SK-N-SH (cell line): ENCODE data around the gene RRM2.

ENCODE experiments used
- ELF1 ChIP-seq: IDR thresholded peaks from 2 replicates; pipeline ENCODE4 v1.4.0; 2012
- EZH2phosphoT487 ChIP-seq: fragments of 200-600 bp; sonication (generic); IDR thresholded peaks from 2 replicates; pipeline ENCODE4 v1.6.1; 2017; ENCODE audit warnings: low read depth, mixed run types, mild to moderate bottlenecking, antibody characterized with exemption, moderate library complexity, borderline replicate concordance
- GATA2 ChIP-seq: sonication (generic); formaldehyde crosslinking; IDR thresholded peaks from 2 replicates; pipeline ENCODE4 v1.5.0; 2020; ENCODE audit warnings: mild to moderate bottlenecking, missing genetic modification reagents
- JUND ChIP-seq: IDR thresholded peaks from 2 replicates; pipeline ENCODE4 v1.4.0; 2012
- MXI1 ChIP-seq: IDR thresholded peaks from 2 replicates; pipeline ENCODE4 v1.6.1; 2012; ENCODE audit warnings: mild to moderate bottlenecking, low read depth, low read length, improper control_type of control experiment
- NFIC ChIP-seq: IDR thresholded peaks from 2 replicates; pipeline ENCODE4 v1.4.0; 2012; ENCODE audit warnings: borderline replicate concordance
- RAD21 ChIP-seq: IDR thresholded peaks from 2 replicates; pipeline ENCODE4 v1.6.1; 2012; ENCODE audit warnings: mild to moderate bottlenecking, low read length
- RFX5 ChIP-seq: IDR thresholded peaks from 2 replicates; pipeline ENCODE4 v1.6.1; 2012; ENCODE audit warnings: mild to moderate bottlenecking, improper control_type of control experiment, low read length
- RXRA ChIP-seq: IDR thresholded peaks from 2 replicates; pipeline ENCODE4 v1.4.0; 2012; ENCODE audit warnings: low read depth, mild to moderate bottlenecking, borderline replicate concordance
- TAF1 ChIP-seq: IDR thresholded peaks from 2 replicates; pipeline ENCODE4 v1.6.1; 2012; ENCODE audit warnings: low read depth, mild to moderate bottlenecking, low read length, moderate library complexity, borderline replicate concordance
- TCF12 ChIP-seq: IDR thresholded peaks from 2 replicates; pipeline ENCODE4 v1.4.0; 2012
- TF ChIP-seq, protein P1 (sequence below): fragments of 200-600 bp; sonication (generic); IDR thresholded peaks from 2 replicates; pipeline ENCODE4 v1.6.1; 2017; ENCODE audit warnings: antibody characterized with exemption, mild to moderate bottlenecking, moderate library complexity
- TF ChIP-seq, protein P2 (sequence below): IDR thresholded peaks from 2 replicates; pipeline ENCODE4 v1.6.1; 2012; ENCODE audit warnings: mild to moderate bottlenecking, low read depth, low read length, moderate library complexity

DNA sequence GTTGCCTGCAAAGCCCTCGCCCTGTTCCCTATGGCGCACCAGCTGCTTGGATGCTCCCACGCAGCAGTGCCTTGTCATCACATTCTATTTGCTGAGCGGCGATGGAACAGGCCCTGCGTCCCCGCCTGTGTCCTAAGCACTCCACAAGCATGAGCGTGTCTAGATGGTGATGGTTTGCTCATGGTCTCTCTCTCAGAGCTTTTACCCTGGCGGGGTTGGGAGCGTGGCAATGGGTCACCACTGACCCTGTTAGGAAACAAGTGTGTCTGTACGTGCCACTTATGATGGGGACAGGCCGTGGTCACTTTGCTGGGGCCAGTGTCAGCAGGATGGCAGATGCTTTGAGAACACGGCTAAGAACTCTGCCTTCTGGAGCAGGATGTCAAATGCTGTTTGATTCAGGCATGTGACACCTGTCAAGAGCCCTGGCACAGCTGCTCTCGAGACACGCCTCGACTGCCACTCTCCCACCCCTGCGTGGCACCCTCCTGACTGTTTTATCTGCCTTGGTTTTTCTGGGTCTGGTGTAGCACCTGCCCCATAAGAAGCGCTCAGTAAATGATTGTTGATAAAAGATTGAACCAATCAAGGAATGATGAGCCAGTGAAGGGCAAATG is 44.2 kb downstream of the RRM2 start:
- TF ChIP-seq, protein P1, sequence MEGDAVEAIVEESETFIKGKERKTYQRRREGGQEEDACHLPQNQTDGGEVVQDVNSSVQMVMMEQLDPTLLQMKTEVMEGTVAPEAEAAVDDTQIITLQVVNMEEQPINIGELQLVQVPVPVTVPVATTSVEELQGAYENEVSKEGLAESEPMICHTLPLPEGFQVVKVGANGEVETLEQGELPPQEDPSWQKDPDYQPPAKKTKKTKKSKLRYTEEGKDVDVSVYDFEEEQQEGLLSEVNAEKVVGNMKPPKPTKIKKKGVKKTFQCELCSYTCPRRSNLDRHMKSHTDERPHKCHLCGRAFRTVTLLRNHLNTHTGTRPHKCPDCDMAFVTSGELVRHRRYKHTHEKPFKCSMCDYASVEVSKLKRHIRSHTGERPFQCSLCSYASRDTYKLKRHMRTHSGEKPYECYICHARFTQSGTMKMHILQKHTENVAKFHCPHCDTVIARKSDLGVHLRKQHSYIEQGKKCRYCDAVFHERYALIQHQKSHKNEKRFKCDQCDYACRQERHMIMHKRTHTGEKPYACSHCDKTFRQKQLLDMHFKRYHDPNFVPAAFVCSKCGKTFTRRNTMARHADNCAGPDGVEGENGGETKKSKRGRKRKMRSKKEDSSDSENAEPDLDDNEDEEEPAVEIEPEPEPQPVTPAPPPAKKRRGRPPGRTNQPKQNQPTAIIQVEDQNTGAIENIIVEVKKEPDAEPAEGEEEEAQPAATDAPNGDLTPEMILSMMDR = no peak
- TF ChIP-seq JUND (no peak), RAD21 (no peak), ELF1 (no peak), NFIC (no peak), RFX5 (no peak), TAF1 (no peak), EZH2phosphoT487 (no peak), TCF12 (no peak), RXRA (no peak), GATA2 (CRISPR knock-in tag) (no peak), MXI1 (no peak)
- TF ChIP-seq, protein P2, sequence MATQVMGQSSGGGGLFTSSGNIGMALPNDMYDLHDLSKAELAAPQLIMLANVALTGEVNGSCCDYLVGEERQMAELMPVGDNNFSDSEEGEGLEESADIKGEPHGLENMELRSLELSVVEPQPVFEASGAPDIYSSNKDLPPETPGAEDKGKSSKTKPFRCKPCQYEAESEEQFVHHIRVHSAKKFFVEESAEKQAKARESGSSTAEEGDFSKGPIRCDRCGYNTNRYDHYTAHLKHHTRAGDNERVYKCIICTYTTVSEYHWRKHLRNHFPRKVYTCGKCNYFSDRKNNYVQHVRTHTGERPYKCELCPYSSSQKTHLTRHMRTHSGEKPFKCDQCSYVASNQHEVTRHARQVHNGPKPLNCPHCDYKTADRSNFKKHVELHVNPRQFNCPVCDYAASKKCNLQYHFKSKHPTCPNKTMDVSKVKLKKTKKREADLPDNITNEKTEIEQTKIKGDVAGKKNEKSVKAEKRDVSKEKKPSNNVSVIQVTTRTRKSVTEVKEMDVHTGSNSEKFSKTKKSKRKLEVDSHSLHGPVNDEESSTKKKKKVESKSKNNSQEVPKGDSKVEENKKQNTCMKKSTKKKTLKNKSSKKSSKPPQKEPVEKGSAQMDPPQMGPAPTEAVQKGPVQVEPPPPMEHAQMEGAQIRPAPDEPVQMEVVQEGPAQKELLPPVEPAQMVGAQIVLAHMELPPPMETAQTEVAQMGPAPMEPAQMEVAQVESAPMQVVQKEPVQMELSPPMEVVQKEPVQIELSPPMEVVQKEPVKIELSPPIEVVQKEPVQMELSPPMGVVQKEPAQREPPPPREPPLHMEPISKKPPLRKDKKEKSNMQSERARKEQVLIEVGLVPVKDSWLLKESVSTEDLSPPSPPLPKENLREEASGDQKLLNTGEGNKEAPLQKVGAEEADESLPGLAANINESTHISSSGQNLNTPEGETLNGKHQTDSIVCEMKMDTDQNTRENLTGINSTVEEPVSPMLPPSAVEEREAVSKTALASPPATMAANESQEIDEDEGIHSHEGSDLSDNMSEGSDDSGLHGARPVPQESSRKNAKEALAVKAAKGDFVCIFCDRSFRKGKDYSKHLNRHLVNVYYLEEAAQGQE = no peak
